Brain microvascular endothelial cell (primary cell): ENCODE results near the gene CELF1.

Experiments used
- DNase-seq: peaks from one replicate; pipeline ENCODE4 v3.0.0-alpha.2; 2020
- H3K27ac ChIP-seq: fragments of 250-450 bp; sonication (Bioruptor Pico); 2 replicates; pipeline ENCODE4 v1.5.1; 2020; ENCODE audit warnings: mild to moderate bottlenecking, moderate library complexity
- H3K27me3 ChIP-seq: fragments of 250-450 bp; sonication (Bioruptor Pico); replicated peaks from 2 replicates; pipeline ENCODE4 v1.5.1; 2020; ENCODE audit warnings: mild to moderate bottlenecking
- H3K36me3 ChIP-seq: fragments of 250-450 bp; sonication (Bioruptor Pico); replicated peaks from 2 replicates; pipeline ENCODE4 v1.5.1; 2020; ENCODE audit warnings: mild to moderate bottlenecking
- H3K4me3 ChIP-seq: 2 replicates; pipeline ENCODE4 v1.5.1; 2011; ENCODE audit warnings: low read depth, mild to moderate bottlenecking, control low read depth, low read length, moderate library complexity
- in situ Hi-C: cut with HindIII; loops from 2 replicates; pipeline ENCODE4 v1.10.0; 2017; ENCODE audit warnings: low sequenced_read_pairs, low pct_ligation_motif_present
- TF ChIP-seq, protein P1 (sequence below): IDR thresholded peaks from 2 replicates; pipeline ENCODE4 v1.5.1; 2011; ENCODE audit warnings: low read depth, mild to moderate bottlenecking, moderate library complexity, low read length, control low read depth, inconsistent platforms; ENCODE audit errors: missing control alignments

Gene CELF1

DNA sequence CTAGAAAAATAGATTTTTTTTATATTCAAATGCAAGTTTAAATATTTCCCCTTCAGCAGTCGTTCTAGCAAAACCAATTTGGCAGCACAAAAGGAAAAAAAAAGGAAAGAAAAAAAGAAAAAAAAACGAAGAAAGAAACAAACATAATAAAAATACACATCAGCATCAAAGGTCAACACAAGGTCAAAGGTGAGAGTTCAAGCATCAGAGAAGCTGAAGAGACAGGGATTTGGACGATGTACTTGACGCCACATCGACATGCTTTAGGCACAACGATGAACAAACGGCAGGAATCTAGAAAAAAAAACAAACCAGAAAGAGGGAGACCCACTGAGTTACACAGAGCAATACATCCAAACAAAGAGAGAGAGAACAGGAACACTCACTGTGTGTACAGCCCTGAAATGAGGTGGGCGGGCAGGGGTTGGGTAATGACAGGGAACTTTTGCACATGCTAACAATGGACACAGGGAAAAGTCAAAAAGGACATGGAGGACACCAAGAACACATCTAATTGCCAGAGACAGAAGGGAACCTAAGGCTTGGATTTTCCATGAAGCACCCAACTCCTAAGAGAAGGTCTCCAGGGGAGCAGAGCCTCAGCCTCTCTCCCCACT is 84.2 kb downstream of the CELF1 start:
- Histone ChIP-seq H3K27me3 (no peaks in the 10 kb centered on the region), H3K4me3 (no peak overlapping the region), H3K36me3 (peaks cover 51% of the 10 kb centered on the region), H3K27ac (no peak overlapping the region)
- TF ChIP-seq, protein P1, sequence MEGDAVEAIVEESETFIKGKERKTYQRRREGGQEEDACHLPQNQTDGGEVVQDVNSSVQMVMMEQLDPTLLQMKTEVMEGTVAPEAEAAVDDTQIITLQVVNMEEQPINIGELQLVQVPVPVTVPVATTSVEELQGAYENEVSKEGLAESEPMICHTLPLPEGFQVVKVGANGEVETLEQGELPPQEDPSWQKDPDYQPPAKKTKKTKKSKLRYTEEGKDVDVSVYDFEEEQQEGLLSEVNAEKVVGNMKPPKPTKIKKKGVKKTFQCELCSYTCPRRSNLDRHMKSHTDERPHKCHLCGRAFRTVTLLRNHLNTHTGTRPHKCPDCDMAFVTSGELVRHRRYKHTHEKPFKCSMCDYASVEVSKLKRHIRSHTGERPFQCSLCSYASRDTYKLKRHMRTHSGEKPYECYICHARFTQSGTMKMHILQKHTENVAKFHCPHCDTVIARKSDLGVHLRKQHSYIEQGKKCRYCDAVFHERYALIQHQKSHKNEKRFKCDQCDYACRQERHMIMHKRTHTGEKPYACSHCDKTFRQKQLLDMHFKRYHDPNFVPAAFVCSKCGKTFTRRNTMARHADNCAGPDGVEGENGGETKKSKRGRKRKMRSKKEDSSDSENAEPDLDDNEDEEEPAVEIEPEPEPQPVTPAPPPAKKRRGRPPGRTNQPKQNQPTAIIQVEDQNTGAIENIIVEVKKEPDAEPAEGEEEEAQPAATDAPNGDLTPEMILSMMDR: no peak
- in situ Hi-C loops: no loop called here
- no peak for DNase-seq

DNA sequence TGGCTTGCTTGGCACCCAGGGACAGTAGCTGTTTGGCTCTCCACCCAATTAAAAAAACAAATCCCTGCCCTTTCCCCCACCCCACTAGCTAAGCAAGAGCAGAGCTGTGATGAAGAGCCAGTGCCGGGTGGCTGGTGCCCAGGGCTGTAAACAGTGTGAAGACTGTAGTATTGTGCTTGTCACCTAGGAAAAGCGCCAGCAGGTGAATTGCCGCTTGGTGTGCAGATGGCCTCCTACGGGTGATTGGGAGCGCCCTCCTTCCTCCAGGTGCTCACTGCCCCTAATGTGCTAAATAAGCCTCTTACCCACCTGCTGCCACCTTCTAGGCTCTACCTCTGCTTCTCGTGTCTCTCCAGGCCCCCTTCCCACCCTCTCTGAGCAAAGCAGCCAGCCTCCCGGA is 85.6 kb downstream of the CELF1 start:
- DNase-seq: no peak
- Histone ChIP-seq H3K36me3 (peaks cover 42% of the 10 kb centered on the region), H3K27ac (no peak overlapping the region), H3K27me3 (no peaks in the 10 kb centered on the region), H3K4me3 (no peak overlapping the region)
- TF ChIP-seq, protein P1: no peak
- in situ Hi-C loops: no loop called here

GRCh38 chr11:47466701-47467250 is 86.2 kb downstream of the CELF1 start:
- peak overlapping the region; percentile 18 for H3K27ac ChIP-seq
- peak; percentile 20 for DNase-seq
- no peak overlapping the region for H3K4me3 ChIP-seq
- peaks cover 40% of the 10 kb centered on the region for H3K36me3 ChIP-seq
- in situ Hi-C loops: no loop called here
- TF ChIP-seq, protein P1: no peak
- H3K27me3 ChIP-seq: no peaks in the 10 kb centered on the region

DNA sequence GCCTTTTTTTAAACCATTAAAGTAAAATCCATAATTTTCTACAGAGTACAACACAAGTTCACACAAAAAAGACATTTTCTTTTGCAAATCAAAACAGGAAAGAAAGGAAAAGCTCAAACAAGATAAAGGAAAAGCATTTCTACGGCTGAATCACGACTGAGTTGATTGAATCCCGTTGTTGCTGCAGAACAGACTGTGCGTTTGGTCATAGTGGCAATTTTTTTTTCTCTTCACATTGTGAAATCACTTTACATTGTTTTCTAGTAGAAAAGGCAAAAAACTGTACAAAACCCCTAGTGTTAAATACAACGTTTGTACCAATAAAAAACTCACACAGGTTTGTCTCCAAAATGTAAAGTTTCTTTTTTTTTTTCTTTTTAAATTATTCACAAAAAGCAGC is 86.7 kb downstream of the CELF1 start:
- H3K27ac ChIP-seq: peak overlapping the region; percentile 18
- in situ Hi-C loops: no loop called here
- no peak for DNase-seq
- H3K4me3 ChIP-seq: no peak overlapping the region
- TF ChIP-seq, protein P1: no peak
- H3K36me3 ChIP-seq: peaks cover 34% of the 10 kb centered on the region
- H3K27me3 ChIP-seq: no peaks in the 10 kb centered on the region

DNA sequence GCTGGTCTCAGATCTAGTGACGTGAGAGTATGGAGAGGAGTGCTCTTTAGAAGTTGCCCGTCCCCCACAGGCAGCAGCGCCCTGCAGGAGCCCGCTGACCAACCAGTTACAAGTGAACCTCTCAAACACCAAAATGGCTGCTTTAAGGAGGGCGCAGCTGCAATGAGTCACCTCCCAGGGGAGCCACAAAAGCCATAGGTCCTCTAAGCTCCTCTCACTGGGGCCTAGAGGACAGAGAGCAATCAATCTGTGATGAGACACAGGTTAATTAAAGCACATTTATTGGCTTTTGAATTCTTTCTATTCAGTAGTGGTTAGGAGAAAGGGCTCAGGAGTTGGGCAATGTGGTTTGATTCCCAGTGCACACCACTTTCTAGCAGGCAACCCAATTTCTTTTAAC is 88.4 kb downstream of the CELF1 start:
- no peak overlapping the region for H3K27ac ChIP-seq
- TF ChIP-seq, protein P1: no peak
- H3K27me3 ChIP-seq: no peaks in the 10 kb centered on the region
- peak; percentile 48 for DNase-seq
- in situ Hi-C loops: no loop called here
- no peak overlapping the region for H3K4me3 ChIP-seq
- peaks cover 20% of the 10 kb centered on the region for H3K36me3 ChIP-seq

- no peak overlapping the region for H3K27ac ChIP-seq
- H3K27me3 ChIP-seq: no peaks in the 10 kb centered on the region
- TF ChIP-seq, protein P1: no peak
- in situ Hi-C loops: no loop called here
- H3K36me3 ChIP-seq: peaks cover 11% of the 10 kb centered on the region
- H3K4me3 ChIP-seq: no peak overlapping the region
- DNase-seq: no peak
Observed at GRCh38 chr11:47461876-47462275, 91.1 kb downstream of the CELF1 start.
